GM10266 (cell line): Measurements from ENCODE around the gene TTC27.

Experiments used
- DNase-seq: peaks from one replicate; pipeline ENCODE4 v3.0.0; 2012; ENCODE audit errors: extremely low spot score
- CTCF ChIP-seq: IDR thresholded peaks from 2 replicates; pipeline ENCODE4 v1.5.1; 2012; ENCODE audit warnings: mild to moderate bottlenecking, low read depth; ENCODE audit not compliant: control insufficient read depth, insufficient read depth; ENCODE audit errors: missing control alignments

Gene TTC27

GRCh38 chr2:32671885-32672533 is 44.2 kb downstream of the TTC27 start:
- TF ChIP-seq CTCF = no peak
- DNase-seq = no peak

- DNase-seq = no peak
Measured at GRCh38 chr2:32678825-32679224, 51.0 kb downstream of the TTC27 start.

GRCh38 chr2:32680942-32681341 is 53.1 kb downstream of the TTC27 start:
- no peak for TF ChIP-seq CTCF
- no peak for DNase-seq

More at GRCh38 chr2:32678825-32679224, 51.0 kb downstream of the TTC27 start:
- TF ChIP-seq CTCF = no peak

GRCh38 chr2:32683520-32684086 is 55.8 kb downstream of the TTC27 start:
- no peak for DNase-seq
- no peak for TF ChIP-seq CTCF

GRCh38 chr2:32688541-32688940 is 60.7 kb downstream of the TTC27 start:
- peak; percentile 22 for DNase-seq
- TF ChIP-seq CTCF = no peak

GRCh38 chr2:32691678-32692077 is 63.8 kb downstream of the TTC27 start:
- no peak for TF ChIP-seq CTCF
- no peak for DNase-seq

GRCh38 chr2:32696439-32696838 is 68.6 kb downstream of the TTC27 start:
- no peak for TF ChIP-seq CTCF
- no peak for DNase-seq
